ENCODE results near the gene RNF14.

The RNF14 gene

GRCh38 chr5:141958113-141958512 is 10.8 kb upstream of the RNF14 start, which contains the start of gene PCDH12:
Gene PCDH12 (minus strand): TSS chr5:141958202. CDS start chr5:141957851, 351 bp downstream.
- H3K9ac ChIP-seq (ENCODE audit: low read length) = no peak within 1 kb of the TSS
- no peak within 1 kb of the TSS for H4K5ac ChIP-seq (ENCODE audit: low read length)
- no peaks in the 10 kb centered on the region for H3K79me1 ChIP-seq (ENCODE audit: low read length)
- H2BK120ac ChIP-seq (ENCODE audit: low read depth, low read length) = no peak within 1 kb of the TSS
- H3K4ac ChIP-seq (ENCODE audit: low read depth, low read length) = no peak within 1 kb of the TSS
- peak; percentile 67 for DNase-seq
- peak within 1 kb of the TSS; percentile 16 for H3K23ac ChIP-seq (ENCODE audit: low read length)
- no peaks in the 10 kb centered on the region for H3K4me1 ChIP-seq (ENCODE audit: control insufficient read depth, low read depth, low read length)
- no peak within 1 kb of the TSS for H3K27ac ChIP-seq (ENCODE audit: low read depth, low read length)
- no peaks in the 10 kb centered on the region for H3K27me3 ChIP-seq (ENCODE audit: insufficient read depth, low read length, poor library complexity)
- no peak within 1 kb of the TSS for H3K4me3 ChIP-seq (ENCODE audit: low read length)
- H3K36me3 ChIP-seq (ENCODE audit: control insufficient read depth, insufficient read depth, low read length) = no peaks in the 10 kb centered on the region
- no CpG with 5 or more reads among the region's 7 CpGs for WGBS (ENCODE audit: extremely low coverage, insufficient coverage, low lambda C conversion rate)
- no peak within 1 kb of the TSS for H2AK5ac ChIP-seq (ENCODE audit: low read length)
- no peak within 1 kb of the TSS for H4K8ac ChIP-seq (ENCODE audit: low read depth, low read length)
- H3K79me2 ChIP-seq (ENCODE audit: control insufficient read depth, insufficient read depth, low read length) = no peaks in the 10 kb centered on the region
- no peak within 1 kb of the TSS for H3K4me2 ChIP-seq (ENCODE audit: low read length)
- no peak within 1 kb of the TSS for H2BK15ac ChIP-seq (replicated peaks; ENCODE audit: low read depth)
- peak within 1 kb of the TSS; percentile 12 for H3K56ac ChIP-seq (ENCODE audit: low read length)
- no peak within 1 kb of the TSS for H3K18ac ChIP-seq (ENCODE audit: low read length)
- no peak within 1 kb of the TSS for H2BK5ac ChIP-seq (ENCODE audit: low read length)

GRCh38 chr5:141958546-141959172 is 10.2 kb upstream of the RNF14 start:
- no peak overlapping the region for H3K56ac ChIP-seq (ENCODE audit: low read length)
- H2BK120ac ChIP-seq (ENCODE audit: low read depth, low read length) = no peak overlapping the region
- H3K79me2 ChIP-seq (ENCODE audit: control insufficient read depth, insufficient read depth, low read length) = no peaks in the 10 kb centered on the region
- no peak overlapping the region for H3K23ac ChIP-seq (ENCODE audit: low read length)
- H2BK15ac ChIP-seq (replicated peaks; ENCODE audit: low read depth) = no peak overlapping the region
- H3K36me3 ChIP-seq (ENCODE audit: control insufficient read depth, insufficient read depth, low read length) = no peaks in the 10 kb centered on the region
- H3K4ac ChIP-seq (ENCODE audit: low read depth, low read length) = no peak overlapping the region
- no peak for DNase-seq
- H3K79me1 ChIP-seq (ENCODE audit: low read length) = no peaks in the 10 kb centered on the region
- no peak overlapping the region for H4K5ac ChIP-seq (ENCODE audit: low read length)
- no peaks in the 10 kb centered on the region for H3K27me3 ChIP-seq (ENCODE audit: insufficient read depth, low read length, poor library complexity)
- no peak overlapping the region for H4K8ac ChIP-seq (ENCODE audit: low read depth, low read length)
- no peak overlapping the region for H3K18ac ChIP-seq (ENCODE audit: low read length)
- no CpG with 5 or more reads among the region's 8 CpGs for WGBS (ENCODE audit: extremely low coverage, insufficient coverage, low lambda C conversion rate)
- no peak overlapping the region for H3K9ac ChIP-seq (ENCODE audit: low read length)
- no peak overlapping the region for H3K4me3 ChIP-seq (ENCODE audit: low read length)
- no peak overlapping the region for H3K4me2 ChIP-seq (ENCODE audit: low read length)
- H3K27ac ChIP-seq (ENCODE audit: low read depth, low read length) = no peak overlapping the region
- H2BK5ac ChIP-seq (ENCODE audit: low read length) = no peak overlapping the region
- H2AK5ac ChIP-seq (ENCODE audit: low read length) = no peak overlapping the region
- no peaks in the 10 kb centered on the region for H3K4me1 ChIP-seq (ENCODE audit: control insufficient read depth, low read depth, low read length)

DNA sequence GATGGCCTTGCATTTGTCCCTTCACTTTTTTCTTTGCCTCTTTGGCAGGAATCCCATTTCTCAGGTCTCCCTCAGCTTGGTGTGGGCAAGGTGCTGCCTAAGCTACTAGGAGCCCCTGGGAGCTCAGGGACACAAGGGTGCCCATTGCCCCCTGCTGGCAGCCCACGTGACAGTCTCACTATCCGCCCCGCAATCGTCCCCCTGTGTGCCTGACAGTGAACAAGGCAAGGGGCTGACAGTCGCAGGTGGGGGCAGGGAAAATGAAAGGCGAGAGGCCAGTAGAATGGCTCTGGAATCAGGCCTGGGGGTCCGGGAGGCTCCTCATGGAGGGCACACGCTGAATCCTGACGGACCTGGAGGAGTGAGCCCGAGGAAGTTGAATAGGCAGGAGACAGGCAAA is 8.9 kb upstream of the RNF14 start:
- Histone ChIP-seq H3K79me2 (ENCODE audit: control insufficient read depth, insufficient read depth, low read length) (no peaks in the 10 kb centered on the region), H3K4me2 (ENCODE audit: low read length) (no peak overlapping the region), H3K4me1 (ENCODE audit: control insufficient read depth, low read depth, low read length) (no peaks in the 10 kb centered on the region), H3K79me1 (ENCODE audit: low read length) (no peaks in the 10 kb centered on the region), H2AK5ac (ENCODE audit: low read length) (no peak overlapping the region), H3K18ac (ENCODE audit: low read length) (no peak overlapping the region), H2BK5ac (ENCODE audit: low read length) (no peak overlapping the region), H3K27ac (ENCODE audit: low read depth, low read length) (no peak overlapping the region), H3K27me3 (ENCODE audit: insufficient read depth, low read length, poor library complexity) (no peaks in the 10 kb centered on the region), H4K5ac (ENCODE audit: low read length) (no peak overlapping the region), H3K4me3 (ENCODE audit: low read length) (no peak overlapping the region), H4K8ac (ENCODE audit: low read depth, low read length) (no peak overlapping the region), H3K9ac (ENCODE audit: low read length) (no peak overlapping the region), H3K23ac (ENCODE audit: low read length) (no peak overlapping the region), H3K4ac (ENCODE audit: low read depth, low read length) (no peak overlapping the region), H2BK120ac (ENCODE audit: low read depth, low read length) (no peak overlapping the region), H3K36me3 (ENCODE audit: control insufficient read depth, insufficient read depth, low read length) (no peaks in the 10 kb centered on the region), H2BK15ac (replicated peaks; ENCODE audit: low read depth) (no peak overlapping the region), H3K56ac (ENCODE audit: low read length) (no peak overlapping the region)
- WGBS (ENCODE audit: extremely low coverage, insufficient coverage, low lambda C conversion rate) = no CpG with 5 or more reads among the region's 10 CpGs
- DNase-seq = peak; percentile 29

GRCh38 chr5:141960449-141961323 is 8.2 kb upstream of the RNF14 start:
- H3K79me2 ChIP-seq (ENCODE audit: control insufficient read depth, insufficient read depth, low read length) = no peaks in the 10 kb centered on the region
- H2BK5ac ChIP-seq (ENCODE audit: low read length) = no peak overlapping the region
- H4K8ac ChIP-seq (ENCODE audit: low read depth, low read length) = no peak overlapping the region
- no peak overlapping the region for H2BK120ac ChIP-seq (ENCODE audit: low read depth, low read length)
- WGBS (ENCODE audit: extremely low coverage, insufficient coverage, low lambda C conversion rate) = no CpG with 5 or more reads among the region's 14 CpGs
- no peaks in the 10 kb centered on the region for H3K79me1 ChIP-seq (ENCODE audit: low read length)
- no peaks in the 10 kb centered on the region for H3K36me3 ChIP-seq (ENCODE audit: control insufficient read depth, insufficient read depth, low read length)
- no peak overlapping the region for H3K18ac ChIP-seq (ENCODE audit: low read length)
- no peaks in the 10 kb centered on the region for H3K4me1 ChIP-seq (ENCODE audit: control insufficient read depth, low read depth, low read length)
- H4K5ac ChIP-seq (ENCODE audit: low read length) = no peak overlapping the region
- H2AK5ac ChIP-seq (ENCODE audit: low read length) = no peak overlapping the region
- no peak overlapping the region for H3K23ac ChIP-seq (ENCODE audit: low read length)
- H3K4me3 ChIP-seq (ENCODE audit: low read length) = no peak overlapping the region
- no peak overlapping the region for H3K9ac ChIP-seq (ENCODE audit: low read length)
- no peak overlapping the region for H3K4ac ChIP-seq (ENCODE audit: low read depth, low read length)
- H3K27me3 ChIP-seq (ENCODE audit: insufficient read depth, low read length, poor library complexity) = no peaks in the 10 kb centered on the region
- no peak overlapping the region for H3K4me2 ChIP-seq (ENCODE audit: low read length)
- no peak overlapping the region for H3K27ac ChIP-seq (ENCODE audit: low read depth, low read length)
- peak; percentile 88 for DNase-seq
- H3K56ac ChIP-seq (ENCODE audit: low read length) = peak overlapping the region; percentile 40
- no peak overlapping the region for H2BK15ac ChIP-seq (replicated peaks; ENCODE audit: low read depth)

DNA sequence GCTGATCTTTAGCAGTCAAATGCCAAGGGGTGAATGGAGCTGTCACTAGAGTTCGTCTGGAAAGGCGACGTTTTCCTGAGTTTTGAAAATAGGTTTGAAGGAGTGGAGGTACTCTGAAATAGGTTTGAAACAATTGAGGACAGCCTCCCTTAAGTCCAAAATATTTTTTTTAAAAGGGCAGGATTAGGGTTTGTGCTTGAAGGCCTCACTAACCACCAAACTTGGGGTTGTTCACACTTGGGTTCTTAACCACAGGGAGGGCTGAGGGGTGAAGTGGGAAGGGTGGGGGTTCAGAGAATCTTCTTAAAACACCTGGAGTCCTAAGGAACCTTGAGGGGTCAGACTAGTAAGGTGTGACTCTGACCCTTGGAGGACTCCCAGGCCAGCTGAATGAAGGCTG is 7.4 kb upstream of the RNF14 start:
- no peak overlapping the region for H2BK120ac ChIP-seq (ENCODE audit: low read depth, low read length)
- H3K4me2 ChIP-seq (ENCODE audit: low read length) = no peak overlapping the region
- no peak overlapping the region for H2BK15ac ChIP-seq (replicated peaks; ENCODE audit: low read depth)
- H3K4ac ChIP-seq (ENCODE audit: low read depth, low read length) = no peak overlapping the region
- no peak overlapping the region for H2AK5ac ChIP-seq (ENCODE audit: low read length)
- H3K27ac ChIP-seq (ENCODE audit: low read depth, low read length) = no peak overlapping the region
- no peak overlapping the region for H4K5ac ChIP-seq (ENCODE audit: low read length)
- H3K23ac ChIP-seq (ENCODE audit: low read length) = no peak overlapping the region
- H2BK5ac ChIP-seq (ENCODE audit: low read length) = no peak overlapping the region
- H3K36me3 ChIP-seq (ENCODE audit: control insufficient read depth, insufficient read depth, low read length) = no peaks in the 10 kb centered on the region
- H3K79me1 ChIP-seq (ENCODE audit: low read length) = no peaks in the 10 kb centered on the region
- H3K27me3 ChIP-seq (ENCODE audit: insufficient read depth, low read length, poor library complexity) = no peaks in the 10 kb centered on the region
- no peaks in the 10 kb centered on the region for H3K4me1 ChIP-seq (ENCODE audit: control insufficient read depth, low read depth, low read length)
- no peak overlapping the region for H3K4me3 ChIP-seq (ENCODE audit: low read length)
- WGBS (ENCODE audit: extremely low coverage, insufficient coverage, low lambda C conversion rate) = no CpG with 5 or more reads among the region's 3 CpGs
- H3K56ac ChIP-seq (ENCODE audit: low read length) = no peak overlapping the region
- H3K9ac ChIP-seq (ENCODE audit: low read length) = no peak overlapping the region
- no peak for DNase-seq
- H4K8ac ChIP-seq (ENCODE audit: low read depth, low read length) = no peak overlapping the region
- H3K18ac ChIP-seq (ENCODE audit: low read length) = no peak overlapping the region
- no peaks in the 10 kb centered on the region for H3K79me2 ChIP-seq (ENCODE audit: control insufficient read depth, insufficient read depth, low read length)

Measured in mesendoderm (in vitro differentiated cells).